ENCODE results near the gene PCNT. TPM values are rescaled to one million over a fixed set of nuclear protein-coding genes. Genes with fewer than 3 reads are reported as not detected.

Gene PCNT
- total and polyA plus RNA-seq, 10 donors: 6.4 to 43.7 (median 35.4) TPM

- H3K4me1 ChIP-seq: peaks cover 15 to 64% (median 43%) of the 10 kb centered on the region in 6 donors
Measured at GRCh38 chr21:46324390-46325072, 575 bp downstream of the PCNT start.

GRCh38 chr21:46325073-46325912 lies 1.3 kb downstream of the PCNT start:
- peak; percentile 92 for DNase-seq
- Histone ChIP-seq H3K4me3 (peak overlapping the region; percentile 79 to 100 (median 94)), H3K9me3 (no peaks in the 10 kb centered on the region), H3K27me3 (replicated peaks in 1 of 7) (no peaks in the 10 kb centered on the region), H3K36me3 (peaks cover 0 to 38% (median 13%) of the 10 kb centered on the region in 6 donors), H3K4me1 (peaks cover 15 to 57% (median 40%) of the 10 kb centered on the region in 6 donors), H3K27ac (peak overlapping the region; percentile 68 to 100 (median 98))
- 9 to 15% (median 12%) methylated on average over 32 to 43 of the region's 43 CpGs for WGBS, 5 donors
- no peak for TF ChIP-seq POLR2A (IDR thresholded peaks at IDR 0.05)
- TF ChIP-seq CTCF (IDR thresholded peaks at IDR 0.05 in 8 of 11, conservative IDR thresholded peaks at IDR 0.05 in 3 of 11): no peak
- no peak for TF ChIP-seq POLR2AphosphoS5 (IDR thresholded peaks at IDR 0.05)
- intact Hi-C loops (cut with DNase I; ENCODE audit: low total_unique reads): loop anchor here (5.0 kb wide), 1 partner anchor 38 kb away; the partner anchor contains the start of genes MCM3AP and YBEY

More at GRCh38 chr21:46324390-46325072, 575 bp downstream of the PCNT start:
- peak overlapping the region; percentile 79 to 100 (median 94) for H3K4me3 ChIP-seq
- H3K27ac ChIP-seq: peak overlapping the region; percentile 86 to 100 (median 98)
- H3K36me3 ChIP-seq: peaks cover 0 to 31% (median 11%) of the 10 kb centered on the region in 6 donors
- H3K27me3 ChIP-seq (replicated peaks in 1 of 7): no peaks in the 10 kb centered on the region
- WGBS, 5 donors: 0 to 1% (median 1%) methylated on average over 15 to 98 of the region's 98 CpGs
- H3K9me3 ChIP-seq: no peaks in the 10 kb centered on the region
- TF ChIP-seq CTCF (IDR thresholded peaks at IDR 0.05 in 8 of 11, conservative IDR thresholded peaks at IDR 0.05 in 3 of 11): peak in 5 of 11 experiments; percentile 14 to 34 (median 28)
- TF ChIP-seq POLR2A (IDR thresholded peaks at IDR 0.05): no peak
- TF ChIP-seq POLR2AphosphoS5 (IDR thresholded peaks at IDR 0.05): peak in 2 of 3 donors; percentile 52 to 68
- peak; percentile 96 for DNase-seq
- intact Hi-C loops (cut with DNase I; ENCODE audit: low total_unique reads): loop anchor here (5.0 kb wide), 2 partner anchors 37 to 133 kb away; partner anchors contain the start of genes DIP2A, MCM3AP and YBEY

GRCh38 chr21:46326110-46326703 lies 2.3 kb downstream of the PCNT start:
- 94 to 96% (median 95%) methylated on average over 15 of the region's 15 CpGs for WGBS, 5 donors
- no peaks in the 10 kb centered on the region for H3K27me3 ChIP-seq (replicated peaks in 1 of 7)
- peaks cover 15 to 48% (median 32%) of the 10 kb centered on the region in 6 donors for H3K4me1 ChIP-seq
- DNase-seq: no peak
- intact Hi-C loops (cut with DNase I; ENCODE audit: low total_unique reads): loop anchor here (5.0 kb wide), 1 partner anchor 39 kb away; the partner anchor contains the start of genes MCM3AP and YBEY
- H3K36me3 ChIP-seq: peaks cover 0 to 47% (median 14%) of the 10 kb centered on the region in 6 donors
- no peak for TF ChIP-seq POLR2A (IDR thresholded peaks at IDR 0.05)
- no peak for TF ChIP-seq POLR2AphosphoS5 (IDR thresholded peaks at IDR 0.05)
- TF ChIP-seq CTCF (IDR thresholded peaks at IDR 0.05 in 8 of 11, conservative IDR thresholded peaks at IDR 0.05 in 3 of 11): no peak
- H3K27ac ChIP-seq: peak overlapping the region in 1 of 8 donors; percentile 100
- no peak overlapping the region for H3K4me3 ChIP-seq
- no peaks in the 10 kb centered on the region for H3K9me3 ChIP-seq

Data from spleen (tissue), 11 donors.